Germinal center (tissue), 1 donor: Measurements from ENCODE around the gene MAG.
A peak's percentile ranks its signal among the peaks of the same experiment; 100 is the strongest.

Experiments
- DNase-seq: peaks from one replicate; pipeline ENCODE4 v3.0.0; 2012; ENCODE audit warnings: mixed read lengths, low spot score

Gene MAG

DNA sequence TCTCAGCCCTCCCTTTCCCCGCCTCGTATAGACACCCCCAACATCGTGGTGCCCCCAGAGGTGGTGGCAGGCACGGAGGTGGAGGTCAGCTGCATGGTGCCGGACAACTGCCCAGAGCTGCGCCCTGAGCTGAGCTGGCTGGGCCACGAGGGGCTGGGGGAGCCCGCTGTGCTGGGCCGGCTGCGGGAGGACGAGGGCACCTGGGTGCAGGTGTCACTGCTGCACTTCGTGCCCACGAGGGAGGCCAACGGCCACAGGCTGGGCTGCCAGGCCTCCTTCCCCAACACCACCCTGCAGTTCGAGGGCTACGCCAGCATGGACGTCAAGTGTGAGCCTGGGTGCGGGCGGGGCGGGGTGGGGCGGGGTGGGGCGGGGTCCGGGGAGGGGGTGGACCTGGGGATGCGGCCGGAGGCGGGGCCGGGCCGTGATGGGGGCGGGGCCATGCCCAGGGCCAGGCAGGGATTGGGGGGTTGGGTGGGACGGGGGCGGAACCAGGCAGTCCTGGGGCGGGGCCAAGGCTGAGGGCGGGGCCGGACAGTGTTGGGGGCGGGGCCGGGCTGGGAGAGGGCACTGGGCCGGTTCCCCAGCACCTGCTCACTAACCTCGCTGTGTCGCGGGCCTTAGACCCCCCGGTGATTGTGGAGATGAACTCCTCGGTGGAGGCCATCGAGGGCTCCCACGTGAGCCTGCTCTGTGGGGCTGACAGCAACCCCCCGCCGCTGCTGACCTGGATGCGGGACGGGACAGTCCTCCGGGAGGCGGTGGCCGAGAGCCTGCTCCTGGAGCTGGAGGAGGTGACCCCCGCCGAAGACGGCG, 7.8 kb downstream of the MAG start:
- peak; percentile 57 for DNase-seq

DNA sequence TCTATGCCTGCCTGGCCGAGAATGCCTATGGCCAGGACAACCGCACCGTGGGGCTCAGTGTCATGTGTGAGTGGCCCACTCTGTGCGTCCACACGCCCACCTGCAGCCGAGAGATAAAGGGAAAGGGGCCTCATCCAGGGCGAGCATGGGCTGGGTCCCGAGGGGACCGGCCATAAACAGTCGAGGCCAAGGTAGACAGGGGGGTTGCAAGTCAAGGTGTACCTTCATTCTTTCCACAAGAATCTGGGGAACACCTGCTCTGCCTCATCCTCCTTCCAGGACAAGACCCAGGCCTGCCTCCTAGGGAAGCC, 8.3 kb downstream of the MAG start:
- DNase-seq: no peak

DNA sequence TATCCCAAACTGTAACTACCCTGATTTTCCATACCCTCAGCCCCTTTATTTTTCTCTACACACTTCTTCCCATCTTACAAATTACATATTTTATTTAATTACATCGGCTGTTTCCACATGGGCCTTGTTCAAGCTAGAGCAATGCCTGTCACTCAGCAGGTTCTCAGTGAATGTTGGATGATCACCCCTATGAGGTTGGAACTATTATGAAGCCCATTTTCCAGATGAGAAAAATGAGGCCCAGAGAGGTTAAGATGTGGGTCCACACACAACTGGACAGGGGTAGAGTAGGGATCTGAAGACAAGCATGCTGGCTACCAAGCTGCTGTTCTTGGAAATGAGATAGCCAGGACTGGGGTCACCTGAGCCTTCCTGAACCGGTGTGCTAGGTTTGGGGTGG, 10.0 kb downstream of the MAG start:
- no peak for DNase-seq

DNA sequence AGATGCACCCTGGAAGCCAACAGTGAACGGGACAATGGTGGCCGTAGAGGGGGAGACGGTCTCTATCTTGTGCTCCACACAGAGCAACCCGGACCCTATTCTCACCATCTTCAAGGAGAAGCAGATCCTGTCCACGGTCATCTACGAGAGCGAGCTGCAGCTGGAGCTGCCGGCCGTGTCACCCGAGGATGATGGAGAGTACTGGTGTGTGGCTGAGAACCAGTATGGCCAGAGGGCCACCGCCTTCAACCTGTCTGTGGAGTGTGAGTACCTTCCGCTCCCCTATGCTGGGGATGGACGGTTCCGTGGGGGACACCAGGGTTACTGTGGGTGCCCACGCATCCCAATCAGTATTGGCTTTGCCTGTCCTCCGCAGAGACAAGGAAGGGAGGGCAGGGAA, 10.5 kb downstream of the MAG start:
- no peak for DNase-seq

DNA sequence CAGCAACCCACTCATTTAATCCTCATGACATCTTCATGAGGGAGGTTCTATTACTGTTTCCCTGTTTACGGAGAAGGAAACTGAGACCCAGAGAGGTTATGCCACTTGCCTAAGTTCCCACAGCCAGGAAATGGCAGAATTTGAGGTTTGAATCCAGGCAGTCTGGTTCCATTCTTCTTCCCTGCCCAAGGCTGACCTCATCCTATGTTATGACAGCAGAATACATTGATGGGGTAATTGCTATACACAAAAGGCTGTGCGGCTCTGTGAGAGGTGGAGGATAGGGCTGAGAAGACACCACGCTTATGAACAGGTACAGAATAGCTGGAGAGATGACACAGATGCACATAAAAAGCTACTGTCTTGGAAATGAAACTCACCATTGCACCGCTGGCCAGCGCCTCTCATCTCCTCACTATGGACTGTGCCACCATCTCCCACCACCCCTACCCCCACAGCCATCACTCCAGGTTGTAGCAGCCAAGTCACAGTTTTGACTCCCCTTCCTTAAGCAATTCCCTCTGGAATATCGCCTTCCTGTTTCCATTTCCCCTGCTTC, 11.5 kb downstream of the MAG start:
- DNase-seq: no peak

DNA sequence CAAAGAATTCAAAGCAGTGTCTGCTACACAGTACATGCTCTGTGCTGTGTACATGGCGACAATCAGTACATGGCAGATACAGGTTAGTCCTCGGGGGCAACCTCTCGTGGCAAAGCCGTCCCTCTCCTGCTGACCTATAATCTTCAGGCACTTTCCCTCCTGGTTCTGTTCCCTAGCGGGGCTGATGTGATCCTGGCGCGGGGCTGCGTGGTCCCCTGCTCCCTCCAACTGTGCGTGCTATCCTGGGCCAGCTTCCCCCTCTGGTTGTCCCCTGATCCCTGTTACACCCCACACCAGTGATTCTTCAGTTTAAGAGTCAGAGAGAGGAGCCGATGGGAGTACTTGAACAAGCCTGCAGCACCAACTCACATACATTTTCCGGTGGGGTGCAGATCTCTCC, 12.1 kb downstream of the MAG start:
- no peak for DNase-seq

DNA sequence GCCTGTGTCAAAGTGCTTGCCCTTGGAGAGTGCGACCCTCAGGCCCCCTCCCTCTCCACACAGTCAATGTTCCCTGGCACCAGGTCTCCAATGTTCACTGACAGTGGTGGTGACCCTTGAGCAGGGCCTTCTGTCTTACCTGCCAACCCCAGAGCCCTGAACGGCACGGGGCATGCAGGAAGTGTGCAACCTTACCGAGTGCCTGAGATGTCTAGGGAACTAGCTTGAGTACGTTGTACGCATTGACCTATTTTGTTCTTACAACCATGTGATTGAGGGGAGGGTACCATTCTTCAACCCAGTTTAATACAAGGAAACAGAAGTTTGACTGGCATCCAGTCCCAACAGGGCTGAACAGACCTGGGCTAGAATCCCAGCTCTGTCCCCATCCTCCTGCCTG, 13.2 kb downstream of the MAG start:
- DNase-seq: no peak

DNA sequence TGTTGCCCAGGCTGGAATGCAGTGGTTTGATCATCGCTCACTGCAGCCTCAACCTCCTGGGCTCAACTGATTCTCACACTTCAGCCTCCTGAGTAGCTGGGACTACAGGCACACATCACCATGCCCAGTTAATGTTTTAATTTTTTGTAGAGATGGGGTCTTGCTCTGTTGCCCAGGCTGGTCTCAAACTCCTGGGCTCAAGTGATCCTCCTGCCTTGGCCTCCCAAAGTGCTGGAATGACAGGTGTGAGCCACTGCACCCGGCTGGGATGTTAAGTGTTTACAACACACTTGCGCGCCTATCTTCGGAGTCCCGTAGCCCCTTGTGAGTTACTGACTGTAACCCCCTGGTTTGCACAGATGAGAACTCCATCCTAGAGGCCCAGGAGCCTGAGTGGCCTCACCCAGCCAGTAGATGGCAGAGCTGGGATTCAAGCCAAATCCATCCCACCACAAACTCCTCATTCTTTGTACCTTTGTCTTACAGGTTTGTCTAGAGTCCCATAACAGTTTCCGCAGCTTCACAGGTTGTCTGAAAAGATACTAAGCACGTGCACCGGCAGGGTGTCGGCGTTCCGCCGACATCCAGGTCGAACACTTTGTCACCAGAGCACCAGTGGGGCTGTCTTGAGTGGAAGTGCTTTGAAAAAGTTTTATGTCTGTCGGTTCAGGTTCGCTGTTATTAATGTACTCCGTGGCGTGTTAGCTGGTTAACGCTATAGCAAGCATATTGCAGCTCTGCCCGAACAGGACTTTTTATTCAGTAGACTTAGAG, 14.7 kb downstream of the MAG start:
- peak; percentile 36 for DNase-seq

DNA sequence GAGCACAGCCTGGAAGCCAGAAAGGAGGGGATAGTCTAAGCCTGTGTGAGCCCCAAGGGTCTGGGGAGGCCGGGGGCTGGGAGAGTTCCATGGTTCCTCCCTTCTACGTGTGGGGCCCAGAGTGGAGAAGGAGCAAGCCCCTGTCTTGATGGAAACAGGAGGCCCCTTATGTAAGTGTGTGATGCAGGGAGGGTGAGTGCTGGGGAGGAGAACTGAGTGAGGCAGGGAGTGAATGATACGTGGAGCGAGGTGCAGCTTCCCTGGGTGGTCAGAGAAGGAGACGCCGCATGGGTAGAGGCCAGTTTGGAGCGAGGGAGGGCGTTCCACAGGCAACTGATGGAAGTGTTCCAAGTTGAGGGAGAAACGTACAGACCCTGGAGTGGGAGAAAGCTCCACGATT, 16.0 kb downstream of the MAG start:
- no peak for DNase-seq

DNA sequence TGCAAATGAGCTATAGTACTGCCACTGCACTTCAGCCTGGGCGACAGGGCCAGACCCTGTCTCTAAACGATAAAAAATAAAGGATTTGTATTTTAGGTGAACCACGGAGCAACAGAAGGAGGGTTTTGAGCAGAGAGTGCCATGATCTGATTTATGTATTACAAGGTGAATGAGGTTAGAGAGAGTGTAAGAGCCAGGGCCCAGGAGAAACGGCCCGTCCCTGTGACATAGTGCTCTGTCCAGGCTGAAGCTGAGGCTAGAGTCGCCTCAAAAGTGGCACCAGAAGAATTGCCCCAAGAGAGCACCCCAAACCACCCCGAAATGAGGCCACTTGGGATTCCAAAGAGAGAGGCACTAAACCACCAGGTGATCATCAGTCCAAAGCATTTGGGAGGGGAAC, 16.9 kb downstream of the MAG start:
- no peak for DNase-seq

DNA sequence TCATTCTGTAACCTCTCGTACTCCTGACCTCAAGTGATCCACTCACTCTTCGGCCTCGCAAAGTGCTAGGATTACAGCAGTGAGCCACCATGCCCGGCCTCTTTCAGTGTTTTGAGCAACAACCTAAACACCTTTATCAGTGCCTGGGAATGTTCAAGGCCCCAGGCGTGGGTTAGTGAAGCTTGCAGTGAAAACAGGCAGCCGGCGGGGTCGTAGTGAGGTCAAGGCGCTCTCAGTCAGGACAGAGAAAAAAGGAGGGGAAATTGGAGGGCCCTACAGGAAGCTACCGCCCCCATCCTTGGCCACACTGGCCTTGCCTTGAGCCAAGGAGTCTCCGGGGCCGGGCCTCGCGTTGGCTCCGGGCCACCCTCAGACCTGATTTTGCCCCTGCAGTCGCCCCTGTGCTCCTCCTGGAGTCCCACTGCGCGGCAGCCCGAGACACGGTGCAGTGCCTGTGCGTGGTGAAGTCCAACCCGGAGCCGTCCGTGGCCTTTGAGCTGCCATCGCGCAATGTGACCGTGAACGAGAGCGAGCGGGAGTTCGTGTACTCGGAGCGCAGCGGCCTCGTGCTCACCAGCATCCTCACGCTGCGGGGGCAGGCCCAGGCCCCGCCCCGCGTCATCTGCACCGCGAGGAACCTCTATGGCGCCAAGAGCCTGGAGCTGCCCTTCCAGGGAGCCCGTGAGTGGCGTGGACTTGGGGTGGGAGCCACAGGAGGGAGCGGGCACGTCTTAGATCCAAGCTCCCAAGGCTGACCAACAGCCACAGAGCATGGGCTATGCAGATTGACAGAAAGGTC, 17.7 kb downstream of the MAG start:
- DNase-seq: no peak

DNA sequence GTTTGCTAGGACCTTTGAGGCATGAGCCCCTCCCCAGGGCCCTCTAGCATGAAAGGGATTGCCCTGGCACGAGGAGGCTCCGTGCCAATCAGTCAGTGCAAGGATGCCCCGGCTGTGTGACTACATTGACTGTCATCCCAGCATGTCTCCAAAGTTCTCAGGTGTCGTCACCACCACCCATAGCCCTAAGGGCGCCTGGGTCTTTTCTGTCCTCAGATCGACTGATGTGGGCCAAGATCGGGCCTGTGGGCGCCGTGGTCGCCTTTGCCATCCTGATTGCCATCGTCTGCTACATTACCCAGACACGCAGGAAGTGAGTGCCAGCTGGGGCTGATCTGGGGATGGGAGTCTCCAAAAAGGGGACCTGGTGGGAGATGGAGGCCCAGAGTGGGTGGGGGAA, 18.4 kb downstream of the MAG start:
- no peak for DNase-seq

DNA sequence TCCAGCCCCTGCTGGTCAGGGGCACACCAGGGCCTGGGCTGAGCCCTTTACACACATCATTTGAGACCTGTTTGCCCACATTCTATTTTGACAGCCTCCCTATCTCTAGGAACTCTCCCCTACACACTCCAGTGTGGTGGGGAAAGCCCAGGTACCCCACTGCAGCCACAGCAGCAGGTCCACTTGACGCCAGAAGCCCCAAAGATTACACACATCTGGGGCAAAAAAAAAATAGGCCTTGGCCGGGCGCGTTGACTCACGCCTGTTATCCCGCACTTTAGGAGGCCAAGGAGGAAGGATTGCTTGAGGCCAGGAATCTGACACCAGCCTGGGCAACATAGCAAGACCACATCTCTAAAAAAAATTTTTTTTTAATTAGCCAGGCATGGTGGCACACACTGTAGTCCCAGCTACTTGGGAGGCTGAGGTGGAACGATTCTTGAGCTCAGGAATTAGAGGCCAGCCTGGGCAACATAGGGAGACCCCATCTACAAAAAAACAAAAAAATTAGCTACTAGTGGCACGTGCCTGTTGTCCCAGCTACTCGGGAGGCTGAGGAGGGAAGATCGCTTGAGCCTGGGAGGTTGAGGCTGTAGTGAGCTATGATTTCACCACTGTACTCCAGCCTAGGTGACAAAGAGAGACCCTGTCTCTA, 19.0 kb downstream of the MAG start:
- no peak for DNase-seq

DNA sequence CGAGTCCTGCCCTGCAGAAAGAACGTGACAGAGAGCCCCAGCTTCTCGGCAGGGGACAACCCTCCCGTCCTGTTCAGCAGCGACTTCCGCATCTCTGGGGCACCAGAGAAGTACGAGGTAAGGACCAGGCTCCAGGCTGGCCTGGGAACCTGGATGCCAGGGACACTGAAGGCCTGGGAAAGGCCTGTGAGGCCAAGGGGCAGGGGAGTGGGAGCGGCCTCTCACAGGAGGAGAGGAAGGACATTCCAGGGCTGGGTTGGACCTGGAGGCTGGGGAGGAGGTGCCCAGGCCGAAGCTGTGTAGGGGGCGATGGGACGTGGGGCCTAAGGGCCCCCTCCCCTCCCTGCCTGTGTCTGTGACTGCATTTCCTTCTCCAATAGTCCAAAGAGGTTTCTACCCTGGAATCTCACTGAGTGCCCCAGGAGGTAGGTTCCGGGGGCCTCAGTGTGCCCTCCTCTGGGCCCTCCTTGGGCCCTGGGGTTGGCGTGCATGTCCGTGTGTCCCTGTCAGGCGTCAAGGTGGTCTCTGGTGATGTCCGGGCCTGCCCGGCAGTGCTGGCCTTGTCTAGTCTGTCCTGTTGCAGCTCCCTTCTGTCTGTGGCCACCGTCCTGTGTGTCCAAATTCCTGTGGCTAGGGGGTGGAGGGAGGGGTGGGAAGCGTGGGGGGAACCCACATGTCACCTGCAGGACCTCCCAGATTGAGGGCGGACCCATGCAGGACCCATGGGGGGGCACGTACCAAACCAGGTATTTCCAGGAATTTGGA, 20.1 kb downstream of the MAG start:
- DNase-seq: no peak

DNA sequence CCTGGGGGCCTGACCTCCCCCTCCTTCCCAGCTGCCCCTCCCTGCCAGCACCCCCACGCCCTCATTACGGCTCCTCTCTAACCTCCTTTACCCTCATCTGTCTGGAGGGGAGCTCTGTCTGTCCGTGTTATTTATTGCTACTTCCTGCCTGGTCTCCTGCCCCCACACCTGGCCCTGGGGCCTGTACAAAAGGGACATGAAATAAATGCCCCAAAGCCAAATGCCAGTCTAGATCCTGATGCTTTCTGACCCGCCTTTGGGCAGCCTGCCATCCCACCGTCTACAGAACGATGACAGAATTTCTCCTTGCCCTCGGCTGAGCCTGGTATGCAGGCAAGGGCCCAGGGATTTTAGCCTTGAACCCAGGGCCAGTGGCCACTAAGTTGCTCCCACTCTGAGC, 21.6 kb downstream of the MAG start:
- no peak for DNase-seq

DNA sequence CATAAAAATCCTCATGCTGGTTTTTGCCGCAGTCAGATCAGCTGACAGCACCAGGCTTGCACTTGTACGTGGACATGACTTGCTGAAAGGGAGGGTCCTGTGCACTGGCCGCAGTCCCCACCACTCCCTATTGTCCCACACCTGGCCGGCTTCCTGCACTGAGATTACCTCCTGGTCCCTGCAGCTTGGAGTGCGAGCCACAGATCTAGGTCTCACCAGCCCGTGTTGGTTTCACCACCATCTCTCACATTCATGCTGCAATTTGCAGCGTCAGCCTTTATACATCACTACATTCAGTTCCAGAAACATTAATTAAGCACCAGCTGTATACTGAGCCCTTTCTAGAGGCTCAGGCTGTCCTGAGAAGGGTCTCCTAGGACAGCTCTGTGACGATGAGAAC, 22.1 kb downstream of the MAG start:
- DNase-seq: no peak

DNA sequence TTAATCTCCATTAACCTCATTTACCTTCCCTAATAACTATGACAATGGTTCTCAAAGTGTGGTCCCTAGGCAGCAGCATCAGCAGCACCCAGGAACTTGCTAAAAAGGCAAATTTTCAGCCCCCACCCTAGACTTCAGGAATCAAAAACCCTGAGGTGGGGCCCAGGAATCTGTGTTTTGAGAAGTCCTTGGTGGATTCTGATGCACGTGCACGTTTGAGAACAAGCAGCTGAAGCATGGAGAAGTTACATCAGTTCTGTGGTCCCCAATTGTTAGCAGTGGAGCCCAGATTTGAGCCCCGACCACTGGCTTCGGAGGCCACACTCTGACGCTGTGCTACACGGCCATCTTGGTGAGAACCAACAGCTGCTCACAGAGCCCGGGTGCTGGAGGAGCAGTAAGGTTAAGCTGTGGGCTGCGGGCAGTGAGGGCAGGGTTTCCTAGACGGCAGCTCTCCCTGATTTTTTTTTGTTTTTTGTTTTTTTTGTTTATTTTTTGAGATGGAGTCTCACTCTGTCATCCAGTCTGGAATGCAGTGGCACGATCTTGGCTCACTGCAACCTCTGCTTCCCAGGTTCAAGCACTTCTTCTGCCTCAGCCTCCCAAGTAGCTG, 23.0 kb downstream of the MAG start:
- DNase-seq: no peak

DNA sequence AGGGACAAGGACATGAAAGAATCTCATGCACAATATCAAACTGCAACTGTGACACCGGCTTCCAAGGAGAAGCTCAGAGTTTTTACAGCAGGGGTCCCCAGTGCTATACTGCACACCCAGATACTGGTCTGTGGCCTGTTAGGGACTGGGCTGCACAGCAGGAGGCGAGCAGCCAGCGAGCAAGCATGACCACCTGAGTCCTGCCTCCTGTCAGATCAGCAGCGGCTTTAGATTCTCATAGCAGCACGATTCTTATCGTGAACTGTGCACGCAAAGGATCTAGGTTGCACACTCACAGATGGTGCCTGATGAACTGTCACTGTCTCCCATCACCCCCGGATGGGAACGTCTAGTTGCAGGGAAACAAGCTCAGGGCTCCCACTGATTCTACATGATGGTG, 23.9 kb downstream of the MAG start:
- no peak for DNase-seq

DNA sequence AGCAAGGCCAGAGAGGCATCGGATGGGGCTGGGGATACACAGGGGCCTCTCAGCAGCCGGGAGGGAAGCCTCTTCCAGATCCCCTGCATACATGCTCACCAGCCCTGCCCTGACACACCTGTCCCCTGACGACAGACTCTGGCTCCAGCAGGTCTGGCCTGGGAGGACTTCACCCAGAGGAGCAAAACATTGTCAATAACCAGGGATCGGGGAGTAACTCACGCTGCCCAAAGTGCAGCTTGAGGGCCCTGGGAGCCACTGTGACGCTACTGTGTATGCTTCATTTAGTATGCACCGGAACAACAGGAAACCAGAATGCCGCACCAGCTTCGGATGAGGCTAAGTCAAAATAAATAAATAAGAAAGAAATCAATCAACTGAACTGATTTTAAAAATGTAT, 24.6 kb downstream of the MAG start:
- DNase-seq: no peak

DNA sequence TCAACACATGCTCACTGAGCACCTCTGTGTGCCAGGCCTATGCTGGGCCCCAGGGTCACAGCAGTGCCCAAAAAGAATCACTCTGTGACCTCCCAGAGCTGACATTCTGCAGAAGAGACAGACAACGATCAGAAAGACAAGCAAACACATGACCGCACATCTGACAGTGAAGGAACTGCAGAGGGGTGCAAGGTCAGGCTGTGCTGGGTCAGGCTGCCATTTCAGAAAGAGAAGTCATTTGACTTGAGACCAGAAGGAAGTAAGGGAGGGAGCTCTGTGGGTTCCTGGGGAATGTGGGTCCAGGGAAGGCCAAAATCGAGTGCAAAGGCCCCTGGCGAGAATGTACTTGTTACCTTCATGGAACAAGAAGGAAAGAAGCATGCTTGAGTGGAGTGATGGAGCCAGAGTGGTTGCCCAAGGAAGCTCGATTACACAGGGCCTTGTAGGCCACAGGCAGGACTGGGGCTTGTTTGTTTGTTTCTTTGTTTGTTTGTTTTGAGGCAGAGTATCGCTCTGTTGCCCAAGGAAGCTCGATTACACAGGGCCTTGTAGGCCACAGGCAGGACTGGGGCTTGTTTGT, 25.6 kb downstream of the MAG start:
- no peak for DNase-seq
